NCI-H1694 (cell line): ENCODE data around the gene HOXC12.
A peak's percentile ranks its signal among the peaks of the same experiment; 100 is the strongest.

Experiments used
- DNase-seq: peaks from one replicate; lab custom pipeline; 2025; lab: John Stamatoyannopoulos, UW

The HOXC12 gene

GRCh38 chr12:53997204-53998109 lies 42.8 kb downstream of the HOXC12 start:
- DNase-seq: no peak

- no peak for DNase-seq
These were observed 43.6 kb downstream of the HOXC12 start for GRCh38 chr12:53998110-53998899.

- no peak for DNase-seq
These were observed 44.2 kb downstream of the HOXC12 start for GRCh38 chr12:53998900-53999236.

DNA sequence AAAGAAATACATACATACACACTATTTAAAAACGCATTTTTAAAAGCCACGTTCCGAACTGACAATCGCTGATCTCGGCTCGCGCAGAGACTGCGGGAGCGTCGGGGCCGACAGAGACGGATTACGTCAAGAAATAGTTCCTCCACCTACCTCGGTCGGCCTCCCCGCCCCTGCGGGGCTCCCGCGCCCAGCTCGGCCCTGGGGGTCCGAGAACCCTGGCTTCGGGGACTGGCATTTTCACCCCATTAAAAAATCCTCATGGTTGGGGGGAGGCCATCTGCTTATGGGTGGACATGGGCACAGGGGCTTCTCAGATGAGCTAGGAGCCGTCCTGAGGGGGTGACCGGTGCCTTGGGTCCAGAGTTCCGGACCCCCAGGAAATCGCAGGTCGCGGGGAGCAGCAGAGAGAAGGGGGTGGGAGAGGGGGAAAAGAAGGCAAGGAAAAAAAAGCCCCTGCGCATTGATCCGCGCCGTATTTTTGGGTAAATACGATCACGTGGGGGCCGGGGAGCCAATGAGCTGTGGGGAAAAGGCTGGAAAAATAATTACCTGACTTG lies 44.9 kb downstream of the HOXC12 start:
- DNase-seq: peak; percentile 17

DNA sequence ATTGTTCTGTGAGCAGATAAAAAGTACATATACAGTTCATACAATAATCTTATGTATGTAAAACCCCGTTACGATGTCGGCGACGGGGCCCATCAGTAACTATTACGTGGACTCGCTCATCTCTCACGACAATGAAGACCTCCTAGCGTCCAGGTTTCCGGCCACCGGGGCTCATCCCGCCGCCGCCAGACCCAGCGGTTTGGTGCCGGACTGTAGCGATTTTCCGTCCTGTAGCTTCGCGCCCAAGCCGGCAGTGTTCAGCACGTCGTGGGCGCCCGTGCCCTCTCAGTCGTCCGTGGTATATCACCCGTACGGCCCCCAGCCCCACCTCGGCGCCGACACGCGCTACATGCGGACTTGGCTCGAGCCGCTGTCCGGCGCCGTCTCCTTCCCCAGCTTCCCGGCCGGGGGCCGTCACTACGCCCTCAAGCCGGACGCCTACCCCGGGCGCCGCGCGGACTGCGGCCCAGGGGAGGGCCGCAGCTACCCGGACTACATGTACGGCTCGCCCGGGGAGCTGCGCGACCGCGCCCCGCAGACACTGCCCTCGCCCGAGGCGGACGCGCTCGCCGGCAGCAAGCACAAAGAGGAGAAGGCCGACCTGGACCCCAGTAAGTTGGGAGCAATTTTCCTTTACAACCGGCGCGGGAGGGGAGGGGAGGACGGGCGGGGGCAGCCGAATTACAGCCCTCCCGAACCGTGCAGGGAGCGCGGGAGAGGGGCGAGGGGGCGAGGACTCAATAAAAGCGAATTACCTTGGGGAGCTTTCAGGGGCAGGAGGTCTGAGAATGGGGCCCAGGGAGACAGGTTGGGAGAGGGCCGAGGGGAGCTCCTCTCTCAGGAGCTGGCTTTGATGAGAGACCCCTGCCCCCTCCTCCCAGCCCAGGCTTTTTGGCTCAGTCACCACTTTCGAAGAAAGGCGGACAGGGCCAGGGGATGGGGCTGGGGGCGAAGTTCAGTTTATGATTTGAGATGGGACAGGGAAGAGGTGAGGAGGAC lies 45.7 kb downstream of the HOXC12 start, which contains the start of gene HOXC9:
HOXC9 (plus strand) TSS at position 46 of the 999 bp plus-strand sequence; CDS start at position 74, 28 bp downstream.
- no peak for DNase-seq

GRCh38 chr12:54001283-54002187 lies 46.8 kb downstream of the HOXC12 start:
- no peak for DNase-seq

DNA sequence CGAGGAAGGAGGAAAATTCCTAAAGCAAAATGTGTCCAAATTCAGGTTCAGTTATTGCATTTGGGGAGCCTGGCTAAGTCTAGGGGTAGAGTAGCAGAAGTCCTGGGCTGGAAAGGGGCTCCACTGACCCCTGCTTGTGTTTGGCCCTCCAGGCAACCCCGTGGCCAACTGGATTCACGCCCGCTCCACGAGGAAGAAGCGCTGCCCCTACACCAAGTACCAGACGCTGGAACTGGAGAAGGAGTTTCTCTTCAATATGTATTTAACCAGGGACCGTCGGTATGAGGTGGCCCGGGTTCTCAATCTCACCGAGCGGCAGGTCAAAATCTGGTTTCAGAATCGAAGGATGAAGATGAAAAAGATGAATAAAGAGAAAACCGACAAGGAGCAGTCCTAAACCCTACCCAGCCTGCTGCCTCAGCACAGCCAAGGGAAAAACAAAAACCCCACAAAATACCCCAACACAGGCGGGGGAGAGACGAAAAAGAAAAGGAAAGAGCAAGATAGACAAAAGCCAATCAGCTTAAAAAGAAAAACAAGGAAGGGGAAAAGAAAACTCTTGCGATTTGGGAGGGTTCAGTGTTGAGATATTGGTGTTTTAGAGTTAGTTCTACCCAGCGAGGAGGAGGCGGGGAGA lies 47.7 kb downstream of the HOXC12 start:
- DNase-seq: no peak

- no peak for DNase-seq
These were observed 48.2 kb downstream of the HOXC12 start for GRCh38 chr12:54002915-54003389.

DNA sequence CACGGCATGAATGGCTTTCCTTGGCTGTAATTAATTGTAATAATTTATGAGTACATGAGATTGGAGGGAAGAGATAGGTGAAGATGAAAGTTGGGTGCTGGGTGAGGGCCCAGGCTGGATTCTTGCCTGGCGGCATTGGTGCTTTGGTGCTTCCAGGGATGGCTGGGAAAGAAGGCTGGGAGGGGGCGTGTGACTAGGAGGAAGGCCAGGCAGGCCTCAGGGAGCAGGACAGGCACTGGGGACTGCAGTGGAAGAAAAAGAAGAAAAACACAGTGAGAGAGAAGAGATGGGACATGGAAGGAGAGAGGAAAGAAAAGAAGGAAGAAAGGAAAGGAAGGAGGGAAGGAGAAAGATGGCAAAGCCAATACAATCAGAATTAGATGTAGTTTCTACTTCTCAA lies 48.9 kb downstream of the HOXC12 start:
- no peak for DNase-seq

- DNase-seq: no peak
These were observed 49.5 kb downstream of the HOXC12 start for GRCh38 chr12:54004063-54004840.

DNA sequence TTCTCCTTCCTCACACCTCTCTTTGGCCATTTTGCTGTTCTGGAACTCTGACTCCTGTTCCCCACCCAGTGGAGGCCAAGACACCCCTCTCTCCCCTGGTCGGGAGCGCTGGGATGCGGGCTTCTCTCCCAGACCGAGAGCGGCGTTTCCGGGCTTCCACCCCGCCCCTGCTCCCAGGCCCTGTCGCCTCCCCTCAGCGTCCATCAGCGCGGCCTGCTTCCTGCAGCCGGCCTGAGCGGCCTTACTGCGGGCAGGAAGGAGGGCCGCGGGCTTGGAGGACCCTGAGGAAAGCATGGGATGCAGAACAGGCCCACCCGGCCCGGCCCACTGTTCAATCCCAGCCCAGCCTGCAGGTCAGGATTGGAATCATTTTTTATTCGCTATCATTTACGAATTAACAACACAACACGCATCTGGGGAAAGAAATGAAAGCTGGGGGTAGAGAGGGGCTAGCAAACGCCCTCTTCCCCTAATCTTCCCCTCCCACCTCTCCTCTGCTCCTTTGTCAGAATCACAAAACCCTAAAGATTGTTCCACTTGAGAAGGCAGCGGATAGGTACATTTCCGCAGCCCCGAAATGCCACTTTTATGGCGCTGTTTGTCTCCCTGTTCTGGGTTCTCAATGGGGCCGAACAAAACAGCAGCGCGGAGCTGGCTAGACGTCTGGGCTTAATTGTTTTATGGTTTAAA lies 50.3 kb downstream of the HOXC12 start:
- no peak for DNase-seq

- DNase-seq: no peak
These were observed 50.8 kb downstream of the HOXC12 start for GRCh38 chr12:54005531-54005852.

GRCh38 chr12:54005853-54006558 lies 51.3 kb downstream of the HOXC12 start:
- DNase-seq: peak; percentile 63

DNA sequence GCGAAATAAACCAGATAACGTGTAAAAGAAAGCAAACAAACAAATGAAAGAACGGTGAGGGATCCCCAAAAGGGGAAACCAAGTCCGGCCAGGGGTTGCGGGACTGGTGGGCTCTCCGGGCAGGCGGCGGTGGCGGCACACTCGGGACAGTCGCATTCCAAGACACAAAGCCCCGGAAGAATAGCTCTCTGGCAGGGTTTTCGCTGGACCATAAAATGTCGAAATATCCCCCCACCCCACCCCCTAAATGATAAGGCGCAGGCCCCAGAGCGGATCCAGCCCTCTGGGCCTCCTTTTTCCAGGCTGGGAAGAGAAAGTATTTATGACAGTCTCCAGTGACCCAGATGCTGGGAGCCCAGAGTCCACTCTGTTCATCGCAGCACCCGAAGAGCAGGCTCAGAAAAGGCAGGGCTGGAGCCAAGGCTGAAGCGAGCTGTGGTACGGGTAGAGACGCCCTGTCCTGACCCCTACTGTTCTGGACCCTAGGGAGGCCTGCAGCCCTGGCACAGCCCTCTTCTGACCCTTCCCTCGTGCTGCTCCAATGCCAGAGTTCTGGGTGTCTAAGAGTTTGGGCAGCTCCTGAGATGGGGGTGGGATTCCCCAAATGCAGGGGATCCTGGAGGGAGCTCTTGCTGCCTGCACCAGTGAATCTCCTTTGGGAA lies 52.0 kb downstream of the HOXC12 start:
- DNase-seq: no peak

DNA sequence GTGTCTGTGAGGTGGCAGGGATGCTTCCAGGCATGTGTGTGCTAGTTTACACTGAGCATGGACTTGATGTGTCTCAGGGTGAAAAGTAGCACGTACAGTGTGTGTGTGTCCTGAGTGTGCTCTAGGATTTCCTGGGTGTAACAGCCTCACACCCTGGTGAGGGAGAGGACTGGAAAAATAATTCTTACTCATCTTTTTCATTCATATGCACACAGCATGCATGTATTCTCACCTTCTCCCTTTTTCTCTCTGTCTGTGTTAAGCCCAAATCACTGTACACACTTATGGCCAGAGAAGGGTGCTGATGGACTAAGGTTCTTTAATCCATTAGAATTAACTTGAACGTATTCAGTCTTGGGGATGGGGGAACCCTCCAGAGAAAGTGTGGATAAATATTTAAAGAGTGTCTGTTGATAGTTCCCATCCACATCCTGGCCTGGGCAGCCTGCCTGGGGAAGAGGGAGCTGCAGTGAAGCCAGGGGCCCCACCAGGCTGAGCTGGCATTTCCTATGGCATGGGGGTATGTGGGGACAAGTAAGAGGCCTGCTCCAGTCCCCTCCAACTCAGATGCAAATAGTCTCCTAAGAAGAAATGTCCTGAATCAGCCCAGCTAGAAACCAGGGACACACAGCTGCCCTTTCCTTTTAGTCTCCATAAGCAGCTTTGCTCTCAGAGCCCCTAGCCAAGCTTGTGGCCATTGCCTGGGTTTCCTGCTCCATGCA lies 53.0 kb downstream of the HOXC12 start:
- no peak for DNase-seq

GRCh38 chr12:54008260-54008552 lies 53.5 kb downstream of the HOXC12 start:
- DNase-seq: no peak
